ENCODE data around the gene P3H3.
A peak's percentile ranks its signal among the peaks of the same experiment; 100 is the strongest.

Gene P3H3

GRCh38 chr12:6827437-6827911 is 733 bp upstream of the P3H3 start:
- H3K27me3 ChIP-seq (ENCODE audit: control insufficient read depth, insufficient read depth, low read length): no peaks in the 10 kb centered on the region
- no peak overlapping the region; the same call in 1 of the 2 replicates for H3K4me3 ChIP-seq (ENCODE audit: low read length)
- peaks cover 13% of the 10 kb centered on the region; the same call in 1 of the 2 replicates for H3K36me3 ChIP-seq (ENCODE audit: control insufficient read depth, insufficient read depth, low read length)
- H3K9me3 ChIP-seq (ENCODE audit: control insufficient read depth, insufficient read depth, low read length): no peaks in the 10 kb centered on the region
- no peak for DNase-seq (ENCODE audit: low read depth, low spot score)
- H3K4me1 ChIP-seq (ENCODE audit: control insufficient read depth, insufficient read depth, low read length): peaks cover 8% of the 10 kb centered on the region; the same call in 1 of the 2 replicates
- WGBS (ENCODE audit: insufficient coverage, insufficient read length): no CpG with 5 or more reads among the region's 8 CpGs
- no peak overlapping the region for H3K27ac ChIP-seq (ENCODE audit: low read length)

GRCh38 chr12:6828781-6829535 is 751 bp downstream of the P3H3 start:
- H3K4me1 ChIP-seq (ENCODE audit: control insufficient read depth, insufficient read depth, low read length): peaks cover 6% of the 10 kb centered on the region; the same call in 1 of the 2 replicates
- WGBS (ENCODE audit: insufficient coverage, insufficient read length): no CpG with 5 or more reads among the region's 71 CpGs
- no peak overlapping the region for H3K27ac ChIP-seq (ENCODE audit: low read length)
- H3K27me3 ChIP-seq (ENCODE audit: control insufficient read depth, insufficient read depth, low read length): no peaks in the 10 kb centered on the region
- peak overlapping the region; percentile 98 for H3K4me3 ChIP-seq (ENCODE audit: low read length)
- DNase-seq (ENCODE audit: low read depth, low spot score): no peak
- peaks cover 19% of the 10 kb centered on the region for H3K36me3 ChIP-seq (ENCODE audit: control insufficient read depth, insufficient read depth, low read length)
- no peaks in the 10 kb centered on the region for H3K9me3 ChIP-seq (ENCODE audit: control insufficient read depth, insufficient read depth, low read length)

GRCh38 chr12:6829536-6830220 is 1.5 kb downstream of the P3H3 start:
- peaks cover 22% of the 10 kb centered on the region for H3K36me3 ChIP-seq (ENCODE audit: control insufficient read depth, insufficient read depth, low read length)
- no peaks in the 10 kb centered on the region for H3K9me3 ChIP-seq (ENCODE audit: control insufficient read depth, insufficient read depth, low read length)
- peaks cover 6% of the 10 kb centered on the region; the same call in 1 of the 2 replicates for H3K4me1 ChIP-seq (ENCODE audit: control insufficient read depth, insufficient read depth, low read length)
- no peak for DNase-seq (ENCODE audit: low read depth, low spot score)
- no CpG with 5 or more reads among the region's 19 CpGs for WGBS (ENCODE audit: insufficient coverage, insufficient read length)
- H3K27ac ChIP-seq (ENCODE audit: low read length): no peak overlapping the region
- no peaks in the 10 kb centered on the region for H3K27me3 ChIP-seq (ENCODE audit: control insufficient read depth, insufficient read depth, low read length)
- H3K4me3 ChIP-seq (ENCODE audit: low read length): peak overlapping the region; percentile 98

GRCh38 chr12:6830286-6830890 is 2.2 kb downstream of the P3H3 start:
- peaks cover 22% of the 10 kb centered on the region for H3K36me3 ChIP-seq (ENCODE audit: control insufficient read depth, insufficient read depth, low read length)
- H3K9me3 ChIP-seq (ENCODE audit: control insufficient read depth, insufficient read depth, low read length): no peaks in the 10 kb centered on the region
- H3K4me3 ChIP-seq (ENCODE audit: low read length): no peak overlapping the region
- H3K27me3 ChIP-seq (ENCODE audit: control insufficient read depth, insufficient read depth, low read length): no peaks in the 10 kb centered on the region
- no peak for DNase-seq (ENCODE audit: low read depth, low spot score)
- no peak overlapping the region for H3K27ac ChIP-seq (ENCODE audit: low read length)
- H3K4me1 ChIP-seq (ENCODE audit: control insufficient read depth, insufficient read depth, low read length): peaks cover 4% of the 10 kb centered on the region; the same call in 1 of the 2 replicates
- no CpG with 5 or more reads among the region's 11 CpGs for WGBS (ENCODE audit: insufficient coverage, insufficient read length)

GRCh38 chr12:6830999-6831398 is 2.8 kb downstream of the P3H3 start:
- WGBS (ENCODE audit: insufficient coverage, insufficient read length): no CpG with 5 or more reads among the region's 6 CpGs
- Histone ChIP-seq H3K27me3 (ENCODE audit: control insufficient read depth, insufficient read depth, low read length) (no peaks in the 10 kb centered on the region), H3K9me3 (ENCODE audit: control insufficient read depth, insufficient read depth, low read length) (no peaks in the 10 kb centered on the region), H3K4me1 (ENCODE audit: control insufficient read depth, insufficient read depth, low read length) (peaks cover 3% of the 10 kb centered on the region; the same call in 1 of the 2 replicates), H3K27ac (ENCODE audit: low read length) (no peak overlapping the region), H3K36me3 (ENCODE audit: control insufficient read depth, insufficient read depth, low read length) (peaks cover 22% of the 10 kb centered on the region), H3K4me3 (ENCODE audit: low read length) (no peak overlapping the region)
- DNase-seq (ENCODE audit: low read depth, low spot score): no peak

GRCh38 chr12:6831450-6831995 is 3.3 kb downstream of the P3H3 start:
- peaks cover 22% of the 10 kb centered on the region for H3K36me3 ChIP-seq (ENCODE audit: control insufficient read depth, insufficient read depth, low read length)
- no peaks in the 10 kb centered on the region for H3K9me3 ChIP-seq (ENCODE audit: control insufficient read depth, insufficient read depth, low read length)
- WGBS (ENCODE audit: insufficient coverage, insufficient read length): no CpG with 5 or more reads among the region's 12 CpGs
- H3K27me3 ChIP-seq (ENCODE audit: control insufficient read depth, insufficient read depth, low read length): no peaks in the 10 kb centered on the region
- no peak overlapping the region for H3K27ac ChIP-seq (ENCODE audit: low read length)
- no peak overlapping the region for H3K4me3 ChIP-seq (ENCODE audit: low read length)
- peaks cover 3% of the 10 kb centered on the region; the same call in 1 of the 2 replicates for H3K4me1 ChIP-seq (ENCODE audit: control insufficient read depth, insufficient read depth, low read length)
- DNase-seq (ENCODE audit: low read depth, low spot score): no peak

- H3K36me3 ChIP-seq (ENCODE audit: control insufficient read depth, insufficient read depth, low read length): peaks cover 27% of the 10 kb centered on the region
- H3K27me3 ChIP-seq (ENCODE audit: control insufficient read depth, insufficient read depth, low read length): no peaks in the 10 kb centered on the region
- H3K27ac ChIP-seq (ENCODE audit: low read length): no peak overlapping the region
- H3K4me1 ChIP-seq (ENCODE audit: control insufficient read depth, insufficient read depth, low read length): peaks cover 2% of the 10 kb centered on the region; the same call in 1 of the 2 replicates
- DNase-seq (ENCODE audit: low read depth, low spot score): no peak
- H3K4me3 ChIP-seq (ENCODE audit: low read length): no peak overlapping the region
- no CpG with 5 or more reads among the region's 4 CpGs for WGBS (ENCODE audit: insufficient coverage, insufficient read length)
- no peaks in the 10 kb centered on the region for H3K9me3 ChIP-seq (ENCODE audit: control insufficient read depth, insufficient read depth, low read length)
Observed at GRCh38 chr12:6832125-6832524, 3.9 kb downstream of the P3H3 start.

- Histone ChIP-seq H3K27ac (ENCODE audit: low read length) (no peak overlapping the region), H3K4me1 (ENCODE audit: control insufficient read depth, insufficient read depth, low read length) (no peaks in the 10 kb centered on the region), H3K9me3 (ENCODE audit: control insufficient read depth, insufficient read depth, low read length) (no peaks in the 10 kb centered on the region), H3K27me3 (ENCODE audit: control insufficient read depth, insufficient read depth, low read length) (no peaks in the 10 kb centered on the region), H3K4me3 (ENCODE audit: low read length) (no peak overlapping the region), H3K36me3 (ENCODE audit: control insufficient read depth, insufficient read depth, low read length) (peaks cover 39% of the 10 kb centered on the region)
- WGBS (ENCODE audit: insufficient coverage, insufficient read length): no CpG with 5 or more reads among the region's 6 CpGs
- no peak for DNase-seq (ENCODE audit: low read depth, low spot score)
Observed at GRCh38 chr12:6833189-6833890, 5.1 kb downstream of the P3H3 start.

- H3K4me1 ChIP-seq (ENCODE audit: control insufficient read depth, insufficient read depth, low read length): no peaks in the 10 kb centered on the region
- peaks cover 44% of the 10 kb centered on the region for H3K36me3 ChIP-seq (ENCODE audit: control insufficient read depth, insufficient read depth, low read length)
- no CpG with 5 or more reads among the region's 1 CpG for WGBS (ENCODE audit: insufficient coverage, insufficient read length)
- H3K27ac ChIP-seq (ENCODE audit: low read length): no peak overlapping the region
- DNase-seq (ENCODE audit: low read depth, low spot score): no peak
- no peak overlapping the region for H3K4me3 ChIP-seq (ENCODE audit: low read length)
- no peaks in the 10 kb centered on the region for H3K9me3 ChIP-seq (ENCODE audit: control insufficient read depth, insufficient read depth, low read length)
- no peaks in the 10 kb centered on the region for H3K27me3 ChIP-seq (ENCODE audit: control insufficient read depth, insufficient read depth, low read length)
Observed at GRCh38 chr12:6834254-6834653, 6.0 kb downstream of the P3H3 start.

GRCh38 chr12:6834873-6835272 is 6.7 kb downstream of the P3H3 start:
- DNase-seq (ENCODE audit: low read depth, low spot score): no peak
- no CpG with 5 or more reads among the region's 5 CpGs for WGBS (ENCODE audit: insufficient coverage, insufficient read length)
- Histone ChIP-seq H3K27me3 (ENCODE audit: control insufficient read depth, insufficient read depth, low read length) (no peaks in the 10 kb centered on the region), H3K27ac (ENCODE audit: low read length) (no peak overlapping the region), H3K4me3 (ENCODE audit: low read length) (no peak overlapping the region), H3K4me1 (ENCODE audit: control insufficient read depth, insufficient read depth, low read length) (no peaks in the 10 kb centered on the region), H3K36me3 (ENCODE audit: control insufficient read depth, insufficient read depth, low read length) (peaks cover 49% of the 10 kb centered on the region), H3K9me3 (ENCODE audit: control insufficient read depth, insufficient read depth, low read length) (no peaks in the 10 kb centered on the region)
